Effector CD8-positive, alpha-beta T cell (primary cell): ENCODE results near the gene PCDHA5.
"Not testable (repeated sequence)": the region's sequence is repeated elsewhere in the genome, so short reads cannot be mapped to it uniquely, and the experiment has no call there.

Experiments used
- DNase-seq: peaks from one replicate; lab custom pipeline; 2025; lab: John Stamatoyannopoulos, UW
- total RNA-seq, 4 experiments: gene quantifications; one replicate each; lab custom pipeline; 2026; lab: John Stamatoyannopoulos, UW

The PCDHA5 gene
- 0 reads per million in 4 experiments for total RNA-seq

GRCh38 chr5:140821375-140822280 lies at the start of gene PCDHA5:
PCDHA5 (plus strand) TSS chr5:140821613.
- DNase-seq: no peak

GRCh38 chr5:140780512-140780911 lies 40.9 kb upstream of the PCDHA5 start:
- no peak for DNase-seq

- no peak for DNase-seq
Observed at GRCh38 chr5:140785905-140786686, 35.3 kb upstream of the PCDHA5 start, which contains the start of gene PCDHA1. PCDHA1 (plus strand) TSS chr5:140786140.

- not testable (repeated sequence) for DNase-seq
Observed at GRCh38 chr5:140787422-140787821, 34.0 kb upstream of the PCDHA5 start.

GRCh38 chr5:140787849-140788504 lies 33.4 kb upstream of the PCDHA5 start:
- DNase-seq: not testable (repeated sequence)

GRCh38 chr5:140791089-140791488 lies 30.3 kb upstream of the PCDHA5 start:
- no peak for DNase-seq

GRCh38 chr5:140794595-140795258 lies 26.7 kb upstream of the PCDHA5 start, which contains the start of gene PCDHA2:
PCDHA2 (plus strand) TSS chr5:140794852.
- no peak for DNase-seq

GRCh38 chr5:140795259-140795641 lies 26.2 kb upstream of the PCDHA5 start:
- DNase-seq: no peak

GRCh38 chr5:140796072-140796717 lies 25.2 kb upstream of the PCDHA5 start:
- not testable (repeated sequence) for DNase-seq

GRCh38 chr5:140796718-140797095 lies 24.7 kb upstream of the PCDHA5 start:
- DNase-seq: no peak

- no peak for DNase-seq
Observed at GRCh38 chr5:140800816-140801493, 20.5 kb upstream of the PCDHA5 start, which contains the start of gene PCDHA3. PCDHA3 (plus strand) TSS chr5:140801057.

- DNase-seq: no peak
Observed at GRCh38 chr5:140801494-140801841, 19.9 kb upstream of the PCDHA5 start.

- DNase-seq: not testable (repeated sequence)
Observed at GRCh38 chr5:140802381-140802780, 19.0 kb upstream of the PCDHA5 start.

- no peak for DNase-seq
Observed at GRCh38 chr5:140802781-140803271, 18.6 kb upstream of the PCDHA5 start.

- DNase-seq: no peak
Observed at GRCh38 chr5:140806834-140807775, 14.3 kb upstream of the PCDHA5 start, which contains the start of gene PCDHA4. PCDHA4 (plus strand) TSS chr5:140807068.

- DNase-seq: not testable (repeated sequence)
Observed at GRCh38 chr5:140808241-140808888, 13.0 kb upstream of the PCDHA5 start.

GRCh38 chr5:140808889-140809291 lies 12.5 kb upstream of the PCDHA5 start:
- no peak for DNase-seq

- DNase-seq: no peak
Observed at GRCh38 chr5:140822281-140822629, 842 bp downstream of the PCDHA5 start.

- not testable (repeated sequence) for DNase-seq
Observed at GRCh38 chr5:140822969-140823368, 1.6 kb downstream of the PCDHA5 start.
